Kidney (tissue), 14 donors: Measurements from ENCODE around the gene UBAC2. TPM values are rescaled to one million over a fixed set of nuclear protein-coding genes. Genes with fewer than 3 reads are reported as not detected.

Experiments used
- DNase-seq, 5 donors: peaks; one replicate each; pipeline ENCODE4 v3.0.0-alpha.2; 2013 to 2020
- FAIRE-seq: peaks from 2 replicates; lab custom pipeline; 2012; peaks lifted over from hg19 to GRCh38; lab: Jason Lieb, UNC
- H3K27ac ChIP-seq, 2 donors: one replicate each; pipeline ENCODE4 v1.7.0; 2013; ENCODE audit warnings: low read depth in 2 of 2, low read length in 2 of 2, inconsistent platforms in 1 of 2
- H3K27me3 ChIP-seq: one replicate; pipeline ENCODE4 v1.7.1; 2013; ENCODE audit warnings: low read length, inconsistent platforms; ENCODE audit not compliant: control insufficient read depth, insufficient read depth
- H3K36me3 ChIP-seq, 3 donors: one replicate each; pipeline versions ENCODE4 v1.7.0 to v1.7.1; 2013; ENCODE audit warnings: low read length in 3 of 3, control low read depth in 1 of 3, inconsistent platforms in 1 of 3; ENCODE audit not compliant: insufficient read depth in 3 of 3, control insufficient read depth in 2 of 3
- H3K4me1 ChIP-seq, 3 donors: one replicate each; pipeline versions ENCODE4 v1.7.0 to v1.7.1; 2013; ENCODE audit warnings: low read length in 3 of 3, inconsistent platforms in 1 of 3, low read depth in 1 of 3; ENCODE audit not compliant: control insufficient read depth in 2 of 3, insufficient read depth in 2 of 3
- H3K4me3 ChIP-seq, 3 donors: one replicate each; pipeline versions ENCODE4 v1.7.0 to v1.8.1; 2013; ENCODE audit warnings: low read length in 3 of 3, control low read depth in 1 of 3, inconsistent platforms in 1 of 3
- H3K9ac ChIP-seq, 3 donors: one replicate each; pipeline versions ENCODE4 v1.7.0 to v1.7.1; 2013; ENCODE audit warnings: low read length in 3 of 3, control low read depth in 1 of 3, inconsistent platforms in 1 of 3
- H3K9me3 ChIP-seq, 3 donors: one replicate each; pipeline versions ENCODE4 v1.7.0 to v1.7.1; 2013; ENCODE audit warnings: low read length in 3 of 3, control low read depth in 1 of 3, inconsistent platforms in 1 of 3; ENCODE audit not compliant: control insufficient read depth in 2 of 3, insufficient read depth in 1 of 3
- CTCF ChIP-seq: IDR thresholded peaks from 3 replicates; pipeline ENCODE4 v1.5.1; 2012; ENCODE audit warnings: mild to moderate bottlenecking, moderate library complexity, borderline replicate concordance; ENCODE audit not compliant: insufficient read depth; ENCODE audit errors: extremely low read depth
- intact Hi-C: fragments of 100-400 bp; cut with DNase I; formaldehyde crosslinking; loops from one replicate; pipeline ENCODE4 v1.11.1; 2022
- polyA plus RNA-seq: library from polyadenylated mRNA; stranded (reverse); fragments of 350-450 nt; fragmentation: Illumina TruSeq; extraction: RNeasy Lipid Tissue Mini Kit (QIAGEN cat#74804); gene quantifications from one replicate; pipeline ENCODE4 v1.2.3, GENCODE V29; 2014; ENCODE audit warnings: low read depth, low replicate concordance; ENCODE audit not compliant: insufficient read depth
- total RNA-seq: library from RNA; stranded (reverse); fragmentation: NEBNext Ultra II Directional; extraction: Animal tissue kit (Norgen Biotek cat#: 25700); gene quantifications from one replicate; pipeline ENCODE4 v1.2.1, GENCODE V29; 2021
- donor health status: control.
- donor health status: control.
- donor health status: control.
- donor health status: control.
- donor health status: control.
- donor health status: DM: yes; HTN: yes; CAD: no.
- donor health status: Normal renal cell carcinoma (clear cell type).

UBAC2 gene
- total and polyA plus RNA-seq, 2 donors from 2014 or later: 61.8 to 77.5 TPM

DNA sequence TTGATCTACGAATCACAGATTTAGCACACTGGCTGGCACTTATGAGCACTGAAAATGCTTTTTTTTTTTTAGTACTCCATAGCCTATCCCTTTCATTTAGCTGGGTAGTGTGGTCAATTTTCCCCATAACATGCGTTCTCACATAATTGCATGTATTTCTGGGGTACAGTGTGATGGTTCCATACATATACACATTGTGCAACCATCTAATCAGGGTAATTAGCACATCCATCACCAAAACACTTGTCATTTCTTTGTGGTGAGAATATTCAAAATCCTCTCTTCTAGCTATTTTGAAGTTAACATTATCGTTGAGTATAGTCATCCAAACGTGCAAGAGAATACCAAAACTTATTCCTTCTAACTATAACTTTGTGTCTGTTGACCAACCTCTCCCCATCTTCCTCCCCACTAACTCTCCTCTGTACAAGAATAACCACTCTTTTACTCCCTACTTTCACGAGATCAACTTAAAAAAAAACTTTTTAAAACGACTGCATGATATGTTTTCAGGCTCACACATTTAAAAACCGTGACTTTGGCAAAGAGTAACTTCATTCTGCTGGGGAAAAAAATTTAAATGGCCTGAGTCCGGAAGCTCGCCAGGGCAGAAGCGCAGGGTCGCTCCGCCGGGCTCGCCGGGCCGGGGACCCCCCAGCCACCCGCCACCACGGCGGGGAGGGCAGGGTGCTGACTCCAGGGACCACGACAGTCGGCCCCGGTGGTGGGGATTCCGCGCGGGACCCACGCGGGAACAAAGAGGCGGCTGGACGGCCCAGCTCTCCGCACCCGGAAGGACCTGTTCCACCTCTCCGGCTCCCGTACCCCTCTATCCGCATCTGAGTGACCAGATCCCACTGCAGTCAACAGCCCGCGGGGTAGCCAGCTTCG, 868 bp upstream of the UBAC2 start:
- Histone ChIP-seq H3K9me3 (no peaks in the 10 kb centered on the region), H3K9ac (peak overlapping the region; percentile 76 to 99 (median 84)), H3K4me1 (peaks cover 6 to 21% (median 8%) of the 10 kb centered on the region in 3 donors), H3K27ac (peak overlapping the region; percentile 95 to 97), H3K27me3 (no peaks in the 10 kb centered on the region), H3K4me3 (peak overlapping the region; percentile 86 to 96 (median 92)), H3K36me3 (no peaks in the 10 kb centered on the region)
- TF ChIP-seq CTCF: no peak
- FAIRE-seq (no peak), DNase-seq (peak in 3 of 5 donors; percentile 4 to 69 (median 50))
- intact Hi-C loops: no loop called here

GRCh38 chr13:99203601-99204579, 3.2 kb downstream of the UBAC2 start:
- no peaks in the 10 kb centered on the region for H3K36me3 ChIP-seq
- FAIRE-seq: no peak
- intact Hi-C loops: no loop called here
- H3K27me3 ChIP-seq: no peaks in the 10 kb centered on the region
- peak in 1 of 5 donors; percentile 2 for DNase-seq
- no peak for TF ChIP-seq CTCF
- H3K27ac ChIP-seq: no peak overlapping the region
- H3K4me3 ChIP-seq: no peak overlapping the region
- H3K9ac ChIP-seq: no peak overlapping the region
- H3K9me3 ChIP-seq: no peaks in the 10 kb centered on the region
- peaks cover 4 to 19% (median 8%) of the 10 kb centered on the region in 3 donors for H3K4me1 ChIP-seq

DNA sequence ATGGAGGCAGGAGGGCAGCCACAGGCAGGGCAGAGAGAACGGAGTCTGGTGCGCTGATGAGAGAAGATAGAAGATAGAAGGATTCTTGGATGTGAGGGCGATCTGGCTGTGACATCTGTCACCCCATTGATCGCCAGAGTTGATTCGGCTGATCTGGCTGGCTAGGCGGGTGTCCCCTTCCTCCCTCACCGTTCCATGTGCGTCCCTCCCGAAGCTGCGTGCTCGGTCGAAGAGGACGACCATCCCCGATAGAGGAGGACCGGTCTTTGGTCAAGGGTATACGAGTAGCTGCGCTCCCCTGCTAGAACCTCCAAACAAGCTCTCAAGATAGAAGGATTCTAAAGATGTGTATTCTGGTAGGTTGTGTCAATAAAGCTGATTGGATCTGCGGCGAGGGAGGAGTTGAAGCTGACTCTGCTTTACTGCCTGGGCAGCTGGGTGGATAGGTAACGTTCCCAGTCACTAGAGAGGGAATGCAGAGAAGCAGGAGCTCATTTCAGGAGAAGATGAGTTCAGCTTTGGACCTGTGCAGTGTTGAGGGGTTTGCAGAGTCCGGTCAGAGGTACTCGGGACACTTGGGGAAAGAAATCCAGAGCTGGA, 5.1 kb downstream of the UBAC2 start:
- no peak overlapping the region for H3K9ac ChIP-seq
- no peak for TF ChIP-seq CTCF
- H3K27ac ChIP-seq: no peak overlapping the region
- H3K27me3 ChIP-seq: no peaks in the 10 kb centered on the region
- FAIRE-seq: no peak
- no peaks in the 10 kb centered on the region for H3K36me3 ChIP-seq
- H3K9me3 ChIP-seq: no peaks in the 10 kb centered on the region
- no peak for DNase-seq
- no peak overlapping the region for H3K4me3 ChIP-seq
- intact Hi-C loops: no loop called here
- H3K4me1 ChIP-seq: peaks cover 0 to 16% (median 8%) of the 10 kb centered on the region in 3 donors
